Lower leg skin (tissue), 4 donors: ENCODE measurements around the gene CD7. TPM values are rescaled to one million over a fixed set of nuclear protein-coding genes. Genes with fewer than 3 reads are reported as not detected.
A peak's percentile ranks its signal among the peaks of the same experiment; 100 is the strongest.

Experiments
- DNase-seq, 2 donors: peaks; one replicate each; pipeline ENCODE4 v3.0.0-alpha.2; 2019; ENCODE audit warnings: low spot score in 2 of 2
- H3K4me3 ChIP-seq: fragments of 200-600 bp; sonication (generic); 2 replicates; pipeline ENCODE4 v1.5.1; 2017; ENCODE audit warnings: mild to moderate bottlenecking, low read depth; ENCODE audit not compliant: poor library complexity, severe bottlenecking
- POLR2A ChIP-seq, 2 donors: fragments of 450-650 bp; IDR thresholded peaks; one replicate each; pipeline ENCODE4 v1.6.1; 2016 to 2017; ENCODE audit warnings: antibody characterized with exemption in 2 of 2, mild to moderate bottlenecking in 1 of 2, moderate library complexity in 1 of 2
- whole genome bisulfite sequencing, 2 donors: methylation state at CpG; one replicate each; pipeline ENCODE4 v1.1.5; 2018; 5-methylcytosine and 5-hydroxymethylcytosine counted together
- intact Hi-C: fragments of 100-400 bp; cut with DNase I; formaldehyde crosslinking; loops from one replicate; pipeline ENCODE4 v1.15.0; 2023; ENCODE audit warnings: low total_unique reads
- total RNA-seq, 4 donors: library from RNA; depleted of rRNA; stranded (reverse); fragments of >200 nt; gene quantifications; one replicate each; pipeline ENCODE4 v1.1.0, GENCODE V29; 2016
- TF ChIP-seq, protein P1 (sequence below), 3 donors: fragments of 450-650 bp; IDR thresholded peaks; one replicate each; pipeline ENCODE4 v1.5.1; 2016; ENCODE audit warnings: antibody characterized with exemption in 3 of 3, mild to moderate bottlenecking in 3 of 3, moderate library complexity in 2 of 3

CD7 gene
- total RNA-seq, 4 donors from 2014 or later = 0.45 to 0.99 TPM; not detected in 2

DNA sequence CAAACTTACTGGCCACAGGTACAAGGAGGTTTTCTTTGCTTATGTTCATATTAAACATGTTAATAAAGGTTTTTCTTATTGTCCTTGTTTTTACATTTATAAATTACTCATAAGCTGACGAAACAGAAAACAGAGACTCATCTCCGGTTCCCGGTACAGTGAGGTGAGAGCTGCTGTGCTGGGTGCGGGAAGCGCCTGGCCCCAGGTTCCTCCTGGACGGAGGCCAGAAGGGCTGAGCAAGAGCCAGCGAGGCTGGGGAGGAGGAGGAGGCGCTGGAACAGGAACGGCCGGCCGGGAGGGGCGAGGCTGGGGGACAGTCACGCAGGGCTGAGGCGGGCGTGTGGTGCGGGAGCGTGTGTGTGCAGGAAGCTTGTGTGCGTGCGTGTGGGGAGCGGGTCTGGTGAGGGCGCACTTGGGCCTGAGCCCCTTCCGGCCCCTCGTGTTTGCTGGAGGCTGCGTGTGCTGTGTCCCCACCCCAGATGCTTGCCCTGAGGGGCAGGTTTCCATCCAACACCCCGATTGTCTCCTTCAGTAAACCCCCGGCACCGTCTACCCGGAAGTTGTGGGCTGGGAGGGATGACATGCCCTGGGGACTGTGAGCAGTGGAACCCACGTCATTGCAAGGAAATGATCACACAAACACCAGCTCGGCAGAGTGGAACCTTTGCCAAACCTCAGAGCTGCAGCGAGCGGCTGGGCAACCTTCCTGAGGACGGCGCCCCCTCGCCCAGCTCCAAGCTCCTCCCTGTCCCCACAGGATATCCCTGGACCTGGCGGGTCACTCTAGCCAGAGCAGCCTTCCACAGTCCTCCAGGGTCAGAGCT lies 19.5 kb downstream of the CD7 start:
- intact Hi-C loops = no loop called here
- peak overlapping the region; percentile 8 for H3K4me3 ChIP-seq
- 0% methylated on average over 33 to 34 of the region's 36 CpGs for WGBS, 2 donors
- peak; percentile 87 to 98 for DNase-seq
- no peak for TF ChIP-seq POLR2A (IDR thresholded peaks at IDR 0.05)
- TF ChIP-seq, protein P1, sequence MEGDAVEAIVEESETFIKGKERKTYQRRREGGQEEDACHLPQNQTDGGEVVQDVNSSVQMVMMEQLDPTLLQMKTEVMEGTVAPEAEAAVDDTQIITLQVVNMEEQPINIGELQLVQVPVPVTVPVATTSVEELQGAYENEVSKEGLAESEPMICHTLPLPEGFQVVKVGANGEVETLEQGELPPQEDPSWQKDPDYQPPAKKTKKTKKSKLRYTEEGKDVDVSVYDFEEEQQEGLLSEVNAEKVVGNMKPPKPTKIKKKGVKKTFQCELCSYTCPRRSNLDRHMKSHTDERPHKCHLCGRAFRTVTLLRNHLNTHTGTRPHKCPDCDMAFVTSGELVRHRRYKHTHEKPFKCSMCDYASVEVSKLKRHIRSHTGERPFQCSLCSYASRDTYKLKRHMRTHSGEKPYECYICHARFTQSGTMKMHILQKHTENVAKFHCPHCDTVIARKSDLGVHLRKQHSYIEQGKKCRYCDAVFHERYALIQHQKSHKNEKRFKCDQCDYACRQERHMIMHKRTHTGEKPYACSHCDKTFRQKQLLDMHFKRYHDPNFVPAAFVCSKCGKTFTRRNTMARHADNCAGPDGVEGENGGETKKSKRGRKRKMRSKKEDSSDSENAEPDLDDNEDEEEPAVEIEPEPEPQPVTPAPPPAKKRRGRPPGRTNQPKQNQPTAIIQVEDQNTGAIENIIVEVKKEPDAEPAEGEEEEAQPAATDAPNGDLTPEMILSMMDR (IDR thresholded peaks at IDR 0.05) = no peak

DNA sequence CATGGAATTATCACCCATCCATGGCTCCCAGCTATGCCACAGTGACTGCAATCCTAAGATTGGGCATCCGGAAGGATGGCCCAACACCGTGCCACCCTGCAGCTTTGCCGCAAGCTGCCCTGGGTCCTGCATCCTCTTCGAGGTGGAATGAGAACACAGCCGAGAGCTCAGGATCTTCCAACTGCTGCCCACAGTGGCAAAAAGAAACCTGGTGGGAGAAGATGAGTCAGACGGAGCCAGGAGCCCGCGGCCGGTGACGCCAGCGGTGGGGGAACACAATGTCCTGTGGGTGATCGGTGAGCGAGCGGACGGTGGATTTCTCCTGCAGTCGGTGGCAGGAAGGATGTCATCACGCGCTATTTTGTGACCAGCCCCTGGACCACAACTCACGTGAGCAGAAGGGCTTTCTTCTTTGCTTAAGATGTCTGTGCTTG lies 20.1 kb downstream of the CD7 start:
- no peak overlapping the region for H3K4me3 ChIP-seq
- TF ChIP-seq, protein P1 (IDR thresholded peaks at IDR 0.05) = no peak
- TF ChIP-seq POLR2A (IDR thresholded peaks at IDR 0.05) = no peak
- peak; percentile 90 to 98 for DNase-seq
- intact Hi-C loops = no loop called here
- WGBS, 2 donors = 33 to 47% methylated on average over 19 of the region's 19 CpGs

DNA sequence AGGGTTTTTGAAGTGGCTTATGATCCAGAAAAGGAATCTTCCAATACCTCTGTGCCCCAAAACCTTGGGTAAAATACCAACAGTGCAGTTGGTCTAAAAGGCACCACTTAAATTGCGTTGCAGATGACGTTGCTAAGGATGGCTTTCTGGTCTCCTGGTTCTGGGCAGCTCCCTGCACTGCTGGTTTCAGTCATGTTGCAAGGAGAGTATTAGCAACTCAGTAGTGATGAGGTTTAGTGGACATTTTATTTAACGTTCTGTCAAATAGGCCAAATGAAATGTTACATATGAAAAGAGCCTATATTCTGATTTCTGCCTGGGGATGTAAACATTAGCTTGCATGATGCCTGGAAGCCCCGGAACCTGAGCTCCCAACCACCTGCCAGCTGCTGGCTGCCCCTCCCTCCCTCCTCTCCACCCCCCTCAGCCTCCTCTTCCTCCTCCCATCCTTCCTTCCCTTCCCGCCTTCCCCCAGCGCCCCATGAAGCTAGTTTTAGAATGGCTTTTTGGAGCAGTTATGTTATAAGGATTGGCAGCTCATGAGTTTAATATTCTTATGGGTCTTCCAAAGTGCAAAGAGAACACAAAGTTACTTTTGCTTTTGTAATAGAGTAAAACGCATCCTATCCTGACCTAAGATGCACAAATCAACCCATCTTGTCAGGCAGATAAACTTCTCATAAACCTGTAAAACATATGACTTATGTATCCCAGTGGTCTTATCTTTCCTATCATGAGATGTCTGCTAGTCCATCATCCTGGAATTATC lies 20.7 kb downstream of the CD7 start:
- WGBS, 2 donors = 48 to 52% methylated on average over 7 of the region's 7 CpGs
- no peak for DNase-seq
- no peak for TF ChIP-seq POLR2A (IDR thresholded peaks at IDR 0.05)
- TF ChIP-seq, protein P1 (IDR thresholded peaks at IDR 0.05) = no peak
- intact Hi-C loops = loop anchor here (1.0 kb wide), 1 partner anchor 19 kb away; no protein-coding TSS in a partner anchor
- H3K4me3 ChIP-seq = no peak overlapping the region

DNA sequence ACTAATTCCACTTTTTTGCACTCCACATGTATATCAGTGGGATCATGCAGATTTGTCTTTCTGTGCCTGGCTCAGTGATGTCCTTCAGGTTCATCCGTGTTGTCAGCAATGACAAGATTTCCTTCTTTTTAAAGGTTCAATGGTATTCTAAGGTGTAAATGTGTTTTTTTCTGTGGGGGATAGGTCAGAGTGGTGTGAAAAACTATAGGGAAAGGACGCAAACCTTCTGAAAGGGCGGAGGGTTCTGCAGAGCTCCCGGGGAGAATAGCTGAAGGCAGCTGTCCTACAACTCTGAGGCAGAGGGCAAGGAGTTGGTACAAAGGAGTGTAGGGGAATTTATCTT lies 22.0 kb downstream of the CD7 start:
- no peak overlapping the region for H3K4me3 ChIP-seq
- no peak for DNase-seq
- intact Hi-C loops = no loop called here
- TF ChIP-seq, protein P1 (IDR thresholded peaks at IDR 0.05) = no peak
- no peak for TF ChIP-seq POLR2A (IDR thresholded peaks at IDR 0.05)
- WGBS, 2 donors = 80 to 82% methylated on average over 4 of the region's 4 CpGs

DNA sequence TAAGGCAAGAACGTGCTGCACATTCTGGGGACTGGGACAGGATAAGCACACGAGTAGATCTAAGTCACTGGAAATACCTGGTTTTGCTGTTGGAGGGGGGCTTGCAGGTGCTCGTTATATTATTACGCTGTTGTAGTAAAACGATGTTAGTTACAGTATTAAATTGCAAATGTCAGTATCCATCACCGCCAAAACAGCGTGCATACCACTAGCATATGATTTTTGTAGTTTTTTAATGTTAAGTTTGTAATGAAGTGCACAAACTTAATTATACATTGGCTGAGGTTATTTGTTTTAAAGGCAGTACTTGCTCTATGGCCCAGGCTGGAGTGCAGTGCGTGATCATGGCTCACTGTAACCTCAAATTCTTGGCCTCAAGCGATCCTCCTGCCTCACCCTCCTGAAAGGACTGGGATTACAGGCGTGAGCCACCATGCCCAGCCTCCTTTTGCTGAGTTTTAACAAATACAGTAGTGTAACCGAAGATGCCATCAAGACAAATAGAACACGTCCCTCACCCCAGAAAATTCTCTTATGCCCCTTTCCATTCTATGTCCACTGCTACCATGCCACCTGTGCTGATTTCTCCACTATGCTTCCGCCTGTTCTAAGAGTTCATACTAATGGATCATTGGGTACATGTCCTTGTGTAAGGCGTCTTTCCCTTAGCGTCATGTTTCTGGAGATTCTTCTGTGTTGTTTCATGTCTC lies 23.2 kb downstream of the CD7 start:
- DNase-seq = no peak
- intact Hi-C loops = no loop called here
- no peak for TF ChIP-seq POLR2A (IDR thresholded peaks at IDR 0.05)
- TF ChIP-seq, protein P1 (IDR thresholded peaks at IDR 0.05) = no peak
- no peak overlapping the region for H3K4me3 ChIP-seq
- 82% methylated on average over 15 of the region's 15 CpGs for WGBS, 2 donors
